Suprapubic skin (tissue), 4 donors: ENCODE data around the gene NNT. TPM values are rescaled to one million over a fixed set of nuclear protein-coding genes. Genes with fewer than 3 reads are reported as not detected.
"Not testable (repeated sequence)": the region's sequence is repeated elsewhere in the genome, so short reads cannot be mapped to it uniquely, and the experiment has no call there.

Source experiments
- DNase-seq, 2 donors: peaks; one replicate each; pipeline ENCODE4 v3.0.0-alpha.2; 2019; ENCODE audit warnings: low spot score in 2 of 2
- H3K27ac ChIP-seq: fragments of 200-600 bp; sonication (generic); one replicate; pipeline ENCODE4 v1.5.1; 2019
- H3K27me3 ChIP-seq: fragments of 200-600 bp; sonication (generic); one replicate; pipeline ENCODE4 v1.5.1; 2019
- H3K36me3 ChIP-seq: fragments of 200-600 bp; sonication (generic); one replicate; pipeline ENCODE4 v1.5.1; 2019
- H3K4me1 ChIP-seq: fragments of 200-600 bp; sonication (generic); one replicate; pipeline ENCODE4 v1.5.1; 2019
- H3K4me3 ChIP-seq: fragments of 200-600 bp; sonication (generic); one replicate; pipeline ENCODE4 v1.5.1; 2019; ENCODE audit warnings: mild to moderate bottlenecking
- H3K9me3 ChIP-seq: fragments of 200-600 bp; sonication (generic); one replicate; pipeline ENCODE4 v1.5.1; 2019
- EP300 ChIP-seq: sonication (generic); formaldehyde crosslinking; IDR thresholded peaks from one replicate; pipeline ENCODE4 v1.6.1; 2017; ENCODE audit warnings: antibody characterized with exemption
- POLR2A ChIP-seq, 2 donors: fragments of 450-650 bp; IDR thresholded peaks; one replicate each; pipeline ENCODE4 v1.6.1; 2017; ENCODE audit warnings: antibody characterized with exemption in 2 of 2, mild to moderate bottlenecking in 2 of 2, moderate library complexity in 2 of 2
- POLR2AphosphoS5 ChIP-seq, 3 donors: sonication (generic); formaldehyde crosslinking; IDR thresholded peaks; one replicate each; pipeline ENCODE4 v1.6.1; 2017; ENCODE audit warnings: antibody characterized with exemption in 3 of 3
- WGBS: methylation state at CpG from one replicate; pipeline ENCODE4 v1.1.5; 2018; 5-methylcytosine and 5-hydroxymethylcytosine counted together
- total RNA-seq, 4 donors: library from RNA; depleted of rRNA; stranded (reverse); fragments of >200 nt; gene quantifications; one replicate each; pipeline ENCODE4 v1.1.0, GENCODE V29; 2016
- TF ChIP-seq, protein P1 (sequence below), 2 donors: fragments of 200-600 bp in 1 of 2; fragments of 450-650 bp in 1 of 2; sonication (generic) in 1 of 2; IDR thresholded peaks; one replicate each; pipeline ENCODE4 v1.5.1; 2016 to 2019; ENCODE audit warnings: antibody characterized with exemption in 2 of 2, mild to moderate bottlenecking in 1 of 2, moderate library complexity in 1 of 2

The NNT gene
- total RNA-seq, 4 donors from 2014 or later: 23.9 to 38.3 (median 32.7) TPM

DNA sequence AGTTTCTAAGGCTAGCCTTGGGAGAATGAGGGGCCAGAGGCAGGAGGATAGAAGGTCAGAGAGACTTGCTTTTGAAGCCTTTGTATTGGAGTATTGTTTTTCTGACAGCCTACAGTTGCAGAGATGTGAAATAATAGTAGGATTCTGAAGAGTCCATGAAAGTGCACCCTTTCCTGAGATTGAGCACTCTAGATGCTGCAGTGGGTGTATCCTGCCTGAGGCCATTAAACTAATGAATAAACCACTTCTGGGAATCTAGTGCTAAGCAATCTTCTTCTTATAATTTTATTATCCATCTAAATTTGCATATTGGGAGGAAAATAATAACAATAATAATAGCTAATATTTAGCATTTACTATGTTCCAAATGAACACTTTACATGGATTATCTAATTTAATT is 19.3 kb upstream of the NNT start:
- Histone ChIP-seq H3K4me3 (no peak overlapping the region), H3K36me3 (no peaks in the 10 kb centered on the region), H3K9me3 (no peaks in the 10 kb centered on the region), H3K27me3 (no peaks in the 10 kb centered on the region), H3K27ac (no peak overlapping the region), H3K4me1 (no peaks in the 10 kb centered on the region)
- DNase-seq: no peak
- TF ChIP-seq POLR2AphosphoS5 (IDR thresholded peaks at IDR 0.05): no peak
- TF ChIP-seq, protein P1, sequence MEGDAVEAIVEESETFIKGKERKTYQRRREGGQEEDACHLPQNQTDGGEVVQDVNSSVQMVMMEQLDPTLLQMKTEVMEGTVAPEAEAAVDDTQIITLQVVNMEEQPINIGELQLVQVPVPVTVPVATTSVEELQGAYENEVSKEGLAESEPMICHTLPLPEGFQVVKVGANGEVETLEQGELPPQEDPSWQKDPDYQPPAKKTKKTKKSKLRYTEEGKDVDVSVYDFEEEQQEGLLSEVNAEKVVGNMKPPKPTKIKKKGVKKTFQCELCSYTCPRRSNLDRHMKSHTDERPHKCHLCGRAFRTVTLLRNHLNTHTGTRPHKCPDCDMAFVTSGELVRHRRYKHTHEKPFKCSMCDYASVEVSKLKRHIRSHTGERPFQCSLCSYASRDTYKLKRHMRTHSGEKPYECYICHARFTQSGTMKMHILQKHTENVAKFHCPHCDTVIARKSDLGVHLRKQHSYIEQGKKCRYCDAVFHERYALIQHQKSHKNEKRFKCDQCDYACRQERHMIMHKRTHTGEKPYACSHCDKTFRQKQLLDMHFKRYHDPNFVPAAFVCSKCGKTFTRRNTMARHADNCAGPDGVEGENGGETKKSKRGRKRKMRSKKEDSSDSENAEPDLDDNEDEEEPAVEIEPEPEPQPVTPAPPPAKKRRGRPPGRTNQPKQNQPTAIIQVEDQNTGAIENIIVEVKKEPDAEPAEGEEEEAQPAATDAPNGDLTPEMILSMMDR (IDR thresholded peaks at IDR 0.05): no peak
- no peak for TF ChIP-seq POLR2A (IDR thresholded peaks at IDR 0.05)
- TF ChIP-seq EP300: no peak

DNA sequence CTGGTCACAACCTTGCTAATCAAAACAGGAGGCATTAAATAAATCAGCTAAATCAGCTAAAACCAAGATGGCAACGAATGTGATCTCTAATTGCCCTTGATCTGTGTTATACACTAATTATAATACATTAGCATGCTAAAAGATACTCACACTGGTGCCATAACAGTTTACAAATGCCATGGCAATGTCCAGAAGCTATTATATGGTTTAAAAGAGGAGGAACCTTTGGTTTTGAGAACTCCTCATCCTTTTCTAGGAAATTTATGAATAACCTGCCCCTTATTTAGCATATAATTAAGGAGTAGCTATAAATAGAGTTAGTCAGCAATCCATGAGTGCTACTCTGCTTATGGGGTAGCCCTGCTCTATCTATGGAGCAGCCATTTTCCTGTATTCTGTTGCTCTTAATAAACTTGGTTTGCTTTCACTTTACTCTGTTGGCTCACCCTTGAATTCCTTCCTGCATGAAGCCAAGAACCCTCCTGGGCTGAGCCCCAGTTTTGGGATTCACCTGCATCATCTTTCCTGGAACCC is 18.7 kb upstream of the NNT start:
- Histone ChIP-seq H3K36me3 (no peaks in the 10 kb centered on the region), H3K27me3 (no peaks in the 10 kb centered on the region), H3K4me3 (no peak overlapping the region), H3K9me3 (no peaks in the 10 kb centered on the region), H3K27ac (no peak overlapping the region), H3K4me1 (no peaks in the 10 kb centered on the region)
- TF ChIP-seq POLR2A (IDR thresholded peaks at IDR 0.05) (no peak), EP300 (no peak), POLR2AphosphoS5 (IDR thresholded peaks at IDR 0.05) (no peak)
- TF ChIP-seq, protein P1 (IDR thresholded peaks at IDR 0.05): no peak
- WGBS: 95% methylated on average over 1 of the region's 1 CpG
- DNase-seq: no peak

DNA sequence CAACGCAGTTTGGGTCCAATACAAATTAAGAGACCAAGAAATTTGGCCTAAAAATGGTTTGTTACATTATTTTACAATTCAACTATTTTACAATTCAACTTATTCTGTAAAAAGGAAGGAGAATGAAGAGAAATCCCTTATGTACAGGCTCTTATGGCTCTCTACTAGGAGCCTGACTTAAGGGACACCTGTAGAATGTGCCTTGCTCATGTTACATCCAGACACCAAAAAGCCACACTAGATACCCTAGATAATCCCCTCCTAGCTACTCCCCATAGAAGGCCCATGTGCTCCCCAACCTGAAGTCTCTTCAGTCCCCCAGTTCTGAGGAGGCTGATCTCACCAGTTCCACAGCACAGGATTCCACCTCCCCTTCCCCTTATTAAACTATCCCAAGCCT is 14.1 kb upstream of the NNT start:
- DNase-seq: no peak

DNA sequence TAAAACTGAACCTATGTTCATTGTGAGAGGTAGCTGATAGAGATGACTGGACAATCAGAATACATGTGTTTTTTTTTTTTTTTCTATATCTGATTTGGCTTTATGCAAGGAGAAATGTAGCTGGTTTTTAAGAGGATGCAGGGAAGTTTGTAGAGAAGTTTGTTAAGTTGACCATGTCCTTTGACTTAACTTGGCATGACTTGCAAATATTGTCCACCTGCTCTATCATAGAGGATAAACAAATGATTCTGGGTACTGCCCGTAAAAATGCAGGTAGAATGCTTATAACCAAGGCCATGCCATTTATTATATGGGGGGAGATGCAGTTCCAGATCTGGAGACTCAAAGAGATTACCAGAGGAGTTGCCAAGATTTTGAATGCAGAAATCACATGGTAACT is 13.7 kb upstream of the NNT start:
- WGBS: 92% methylated on average over 1 of the region's 1 CpG
- Histone ChIP-seq H3K36me3 (no peaks in the 10 kb centered on the region), H3K27me3 (no peaks in the 10 kb centered on the region), H3K27ac (no peak overlapping the region), H3K4me1 (no peaks in the 10 kb centered on the region), H3K4me3 (no peak overlapping the region), H3K9me3 (no peaks in the 10 kb centered on the region)
- DNase-seq: no peak
- TF ChIP-seq EP300 (no peak), POLR2A (IDR thresholded peaks at IDR 0.05) (no peak), POLR2AphosphoS5 (IDR thresholded peaks at IDR 0.05) (no peak)

More for the DNA sequence above, 14.1 kb upstream of the NNT start:
- no peak overlapping the region for H3K27ac ChIP-seq
- H3K4me1 ChIP-seq: no peaks in the 10 kb centered on the region
- H3K9me3 ChIP-seq: no peaks in the 10 kb centered on the region
- H3K4me3 ChIP-seq: no peak overlapping the region
- TF ChIP-seq POLR2AphosphoS5 (IDR thresholded peaks at IDR 0.05) (no peak), EP300 (no peak), POLR2A (IDR thresholded peaks at IDR 0.05) (no peak)
- TF ChIP-seq, protein P1 (IDR thresholded peaks at IDR 0.05): no peak
- WGBS: 34% methylated on average over 1 of the region's 1 CpG
- no peaks in the 10 kb centered on the region for H3K27me3 ChIP-seq
- H3K36me3 ChIP-seq: no peaks in the 10 kb centered on the region

DNA sequence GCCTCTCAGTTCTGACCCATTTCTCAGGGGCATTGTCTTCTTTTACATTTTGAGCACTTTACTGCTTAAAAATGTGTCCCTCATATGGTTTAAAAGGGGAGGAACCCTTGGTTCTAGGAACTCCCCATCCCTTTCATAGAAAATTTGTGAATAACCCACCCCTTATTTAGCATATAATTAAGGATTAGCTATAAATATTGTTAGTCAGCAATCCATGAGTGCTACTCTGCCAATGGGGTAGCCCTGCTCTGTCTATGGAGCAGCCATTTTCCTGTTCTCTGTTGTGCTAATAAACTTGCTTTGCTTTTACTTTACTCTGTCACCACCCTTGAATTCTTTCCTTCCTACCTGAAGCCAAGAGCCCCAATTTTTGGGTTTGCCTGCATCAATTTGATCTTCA is 12.3 kb upstream of the NNT start:
- Histone ChIP-seq H3K36me3 (no peaks in the 10 kb centered on the region), H3K4me1 (no peaks in the 10 kb centered on the region), H3K9me3 (no peaks in the 10 kb centered on the region), H3K27me3 (no peaks in the 10 kb centered on the region), H3K27ac (no peak overlapping the region), H3K4me3 (no peak overlapping the region)
- TF ChIP-seq, protein P1 (IDR thresholded peaks at IDR 0.05): no peak
- TF ChIP-seq POLR2AphosphoS5 (IDR thresholded peaks at IDR 0.05) (no peak), POLR2A (IDR thresholded peaks at IDR 0.05) (no peak), EP300 (no peak)
- DNase-seq: no peak

DNA sequence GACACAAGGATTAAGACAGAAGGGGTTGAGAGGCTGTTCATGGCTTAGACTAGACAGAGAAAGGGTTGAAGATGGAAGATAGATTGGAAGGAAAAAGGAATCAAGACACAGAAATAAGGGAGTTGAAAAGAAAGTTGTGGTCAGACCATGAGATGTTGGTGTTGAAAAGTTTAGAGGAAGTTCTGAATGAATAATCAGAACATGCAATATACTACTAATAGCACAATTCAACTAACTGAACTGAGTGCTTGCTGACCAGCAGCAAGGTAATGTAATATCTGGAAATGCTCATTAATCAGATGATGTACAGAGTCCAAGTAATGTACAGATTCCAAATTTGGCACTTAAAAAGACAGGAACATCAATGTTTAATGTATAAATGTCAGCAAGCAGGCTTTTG is 10.6 kb upstream of the NNT start:
- no peaks in the 10 kb centered on the region for H3K4me1 ChIP-seq
- H3K27ac ChIP-seq: no peak overlapping the region
- no peak for DNase-seq
- H3K27me3 ChIP-seq: no peaks in the 10 kb centered on the region
- H3K36me3 ChIP-seq: no peaks in the 10 kb centered on the region
- H3K4me3 ChIP-seq: no peak overlapping the region
- H3K9me3 ChIP-seq: no peaks in the 10 kb centered on the region
- TF ChIP-seq, protein P1 (IDR thresholded peaks at IDR 0.05): no peak
- TF ChIP-seq POLR2A (IDR thresholded peaks at IDR 0.05): no peak
- no peak for TF ChIP-seq POLR2AphosphoS5 (IDR thresholded peaks at IDR 0.05)
- no peak for TF ChIP-seq EP300

DNA sequence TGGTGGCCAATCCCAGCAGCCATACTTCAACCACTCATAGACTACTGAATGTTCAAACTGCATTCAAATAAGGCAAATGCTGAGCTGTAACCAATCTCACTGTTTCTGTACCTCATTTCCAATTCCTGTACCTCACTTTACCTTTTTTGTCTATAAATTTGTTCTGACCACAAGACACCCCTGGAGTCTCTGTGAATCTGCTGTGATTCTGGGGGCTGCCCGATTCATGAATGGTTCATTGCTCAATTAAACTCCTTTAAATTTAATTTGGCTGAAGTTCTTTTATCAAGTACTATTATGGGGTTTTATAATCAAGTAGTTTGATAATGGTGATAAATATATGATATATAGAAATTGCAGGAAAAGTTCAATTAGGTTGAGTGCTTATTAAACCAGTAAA is 4.1 kb upstream of the NNT start:
- H3K4me1 ChIP-seq: peaks cover 18% of the 10 kb centered on the region
- not testable (repeated sequence) for DNase-seq, H3K27ac ChIP-seq, H3K36me3 ChIP-seq, H3K4me3 ChIP-seq, H3K27me3 ChIP-seq, H3K9me3 ChIP-seq
- WGBS: 100% methylated on average over 1 of the region's 1 CpG
